ENCODE data around the gene SLC2A10.
A peak's percentile ranks its signal among the peaks of the same experiment; 100 is the strongest.

SLC2A10 gene

DNA sequence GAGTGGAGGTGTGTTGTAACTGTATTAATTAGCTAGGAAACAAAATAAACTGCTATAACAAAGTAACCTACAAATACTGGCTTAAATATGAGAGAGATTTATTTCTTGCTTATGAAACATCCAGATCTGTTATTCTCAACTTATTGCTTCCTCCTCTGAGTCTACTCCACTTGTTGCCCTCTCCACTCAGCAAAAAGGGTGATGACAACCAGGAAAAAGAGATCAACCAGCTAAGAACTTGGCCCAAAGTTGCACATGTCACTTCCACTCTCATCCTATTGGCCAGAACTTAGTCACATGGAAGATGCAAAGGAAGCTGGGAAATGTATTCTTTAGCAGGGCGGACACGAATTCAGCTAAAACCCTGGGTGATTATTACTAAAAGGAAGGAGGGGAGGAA lies 15.0 kb upstream of the SLC2A10 start:
- no peak overlapping the region for H3K4me3 ChIP-seq (ENCODE audit: low read depth, low read length)
- DNase-seq (ENCODE audit: low read depth, low spot score): no peak
- TF ChIP-seq, protein P1, sequence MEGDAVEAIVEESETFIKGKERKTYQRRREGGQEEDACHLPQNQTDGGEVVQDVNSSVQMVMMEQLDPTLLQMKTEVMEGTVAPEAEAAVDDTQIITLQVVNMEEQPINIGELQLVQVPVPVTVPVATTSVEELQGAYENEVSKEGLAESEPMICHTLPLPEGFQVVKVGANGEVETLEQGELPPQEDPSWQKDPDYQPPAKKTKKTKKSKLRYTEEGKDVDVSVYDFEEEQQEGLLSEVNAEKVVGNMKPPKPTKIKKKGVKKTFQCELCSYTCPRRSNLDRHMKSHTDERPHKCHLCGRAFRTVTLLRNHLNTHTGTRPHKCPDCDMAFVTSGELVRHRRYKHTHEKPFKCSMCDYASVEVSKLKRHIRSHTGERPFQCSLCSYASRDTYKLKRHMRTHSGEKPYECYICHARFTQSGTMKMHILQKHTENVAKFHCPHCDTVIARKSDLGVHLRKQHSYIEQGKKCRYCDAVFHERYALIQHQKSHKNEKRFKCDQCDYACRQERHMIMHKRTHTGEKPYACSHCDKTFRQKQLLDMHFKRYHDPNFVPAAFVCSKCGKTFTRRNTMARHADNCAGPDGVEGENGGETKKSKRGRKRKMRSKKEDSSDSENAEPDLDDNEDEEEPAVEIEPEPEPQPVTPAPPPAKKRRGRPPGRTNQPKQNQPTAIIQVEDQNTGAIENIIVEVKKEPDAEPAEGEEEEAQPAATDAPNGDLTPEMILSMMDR (IDR thresholded peaks at IDR 0.05; ENCODE audit: insufficient read depth, low read length, missing control alignments): no peak
- POLR2A ChIA-PET: no interaction called here
- CTCF ChIA-PET: interaction anchor here (0.8 to 1.5 kb wide), 3 partner anchors 9 to 14 kb away, joined by 3 to 6 read pairs (median 4); no protein-coding TSS in a partner anchor

DNA sequence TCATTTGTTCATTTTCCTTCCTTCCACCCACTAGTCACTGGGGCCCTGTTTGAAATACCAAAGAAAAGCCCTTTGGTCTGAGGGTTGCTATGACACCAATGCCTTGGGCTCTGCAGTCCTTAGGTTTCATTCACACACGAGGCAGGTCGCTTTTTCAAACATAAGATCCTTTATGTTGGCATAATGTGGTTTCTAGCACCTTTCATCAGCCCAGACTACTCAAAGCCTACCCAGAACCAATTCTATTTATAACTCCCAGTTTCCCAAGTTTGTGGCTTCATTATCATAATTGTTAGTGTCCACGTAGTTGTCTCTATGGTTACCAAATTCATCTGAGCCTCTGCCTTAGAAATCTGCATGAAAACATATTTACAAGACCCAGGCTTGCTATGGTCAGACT lies 13.6 kb upstream of the SLC2A10 start:
- DNase-seq (ENCODE audit: low read depth, low spot score): no peak
- ChIA-PET CTCF (no interaction called here), POLR2A (no interaction called here)
- H3K4me3 ChIP-seq (ENCODE audit: low read depth, low read length): no peak overlapping the region
- TF ChIP-seq, protein P1 (IDR thresholded peaks at IDR 0.05; ENCODE audit: insufficient read depth, low read length, missing control alignments): no peak

DNA sequence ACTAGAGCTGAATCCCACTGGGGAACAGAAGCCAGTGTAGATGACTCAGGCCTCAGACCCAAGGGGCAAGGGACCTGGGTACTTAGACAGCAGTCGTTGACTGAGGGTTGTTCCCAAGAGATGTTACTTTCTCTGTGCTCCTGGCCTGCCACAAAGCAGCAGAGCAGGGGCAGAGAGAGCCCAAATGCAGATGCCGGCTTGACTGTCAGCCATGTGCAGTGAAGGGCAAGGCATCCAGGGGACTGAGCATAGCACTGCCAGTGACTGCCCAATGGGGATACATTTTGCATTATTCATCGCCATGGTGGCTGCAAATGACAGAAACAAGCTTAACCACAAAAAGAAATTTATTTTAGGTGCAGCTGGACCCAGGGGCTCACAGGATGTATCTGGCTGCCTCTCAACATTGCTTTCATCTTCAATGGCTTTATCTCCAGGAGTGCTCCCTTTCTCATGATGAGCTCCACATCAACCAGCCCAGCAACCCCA lies 12.6 kb upstream of the SLC2A10 start:
- POLR2A ChIA-PET: no interaction called here

DNA sequence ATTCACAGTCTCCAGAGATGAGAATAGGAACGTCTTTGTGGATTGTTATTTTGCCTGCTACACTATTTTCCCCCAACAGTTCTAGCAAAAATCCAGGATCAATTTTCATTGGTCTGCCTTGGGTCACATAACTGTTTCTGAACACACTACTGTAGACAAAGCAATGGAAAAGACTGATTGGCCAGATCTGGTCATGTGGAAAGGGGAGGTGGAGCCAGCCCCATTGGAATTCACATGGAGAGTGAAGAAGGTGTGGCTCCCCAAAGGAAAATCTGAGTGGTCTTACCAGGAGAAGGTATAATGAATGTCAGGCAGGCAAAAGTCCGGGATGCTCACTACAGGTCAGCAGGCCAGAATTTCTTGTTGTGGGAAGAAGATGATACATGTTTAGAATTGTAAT lies 10.7 kb upstream of the SLC2A10 start:
- ChIA-PET CTCF (interaction anchor here (0.9 to 2.8 kb wide), 3 partner anchors 10 to 12 kb away, joined by 3 to 21 read pairs (median 10); partner anchors contain the start of gene TP53RK), POLR2A (no interaction called here)
- TF ChIP-seq, protein P1 (IDR thresholded peaks at IDR 0.05; ENCODE audit: insufficient read depth, low read length, missing control alignments): no peak
- H3K4me3 ChIP-seq (ENCODE audit: low read depth, low read length): no peak overlapping the region
- DNase-seq (ENCODE audit: low read depth, low spot score): no peak

More for the DNA sequence above, 12.6 kb upstream of the SLC2A10 start:
- no peak overlapping the region for H3K4me3 ChIP-seq (ENCODE audit: low read depth, low read length)
- TF ChIP-seq, protein P1 (IDR thresholded peaks at IDR 0.05; ENCODE audit: insufficient read depth, low read length, missing control alignments): no peak
- CTCF ChIA-PET: interaction anchor here (0.7 to 1.1 kb wide), 2 partner anchors 8 to 10 kb away, joined by 3 to 5 read pairs; no protein-coding TSS in a partner anchor
- no peak for DNase-seq (ENCODE audit: low read depth, low spot score)

DNA sequence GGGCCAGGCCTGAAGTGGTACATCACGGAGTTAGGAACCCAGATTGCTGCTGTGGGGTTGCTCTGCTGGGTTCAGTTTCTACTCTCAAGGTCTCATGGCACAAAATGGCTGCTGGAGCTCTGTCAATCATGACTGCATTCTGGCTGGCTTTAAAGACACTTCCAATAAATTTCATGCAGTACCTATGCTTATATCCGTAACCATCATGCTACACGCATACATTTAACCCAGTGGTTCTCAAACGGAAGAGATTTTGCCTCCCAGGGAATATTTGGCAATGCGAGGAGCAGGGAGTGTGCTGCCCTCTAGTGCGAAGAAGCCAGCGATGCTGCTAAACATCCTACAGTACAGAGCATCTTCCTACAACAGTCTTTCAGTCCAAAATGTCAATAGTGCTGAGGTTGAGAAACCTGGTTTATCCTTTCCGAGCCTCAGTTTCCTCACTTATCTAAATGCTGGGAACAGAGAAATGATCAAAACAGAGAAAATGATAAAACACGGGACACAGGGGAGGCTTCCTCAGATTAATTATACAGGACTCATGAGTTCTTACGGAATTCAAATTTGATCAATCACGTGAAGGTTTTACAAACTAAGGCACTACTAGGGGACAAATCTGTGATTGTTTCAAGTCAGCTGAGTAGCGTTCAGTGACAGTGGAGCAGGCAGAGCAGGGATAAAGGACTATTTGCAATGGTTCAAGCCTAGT lies 9.6 kb upstream of the SLC2A10 start:
- no peak overlapping the region for H3K4me3 ChIP-seq (ENCODE audit: low read depth, low read length)
- TF ChIP-seq, protein P1 (IDR thresholded peaks at IDR 0.05; ENCODE audit: insufficient read depth, low read length, missing control alignments): peak; percentile 73
- ChIA-PET POLR2A (no interaction called here), CTCF (interaction anchor here (0.9 to 2.8 kb wide), 4 partner anchors 8 to 13 kb away, joined by 3 to 21 read pairs (median 9); partner anchors contain the start of gene TP53RK)
- DNase-seq (ENCODE audit: low read depth, low spot score): no peak

DNA sequence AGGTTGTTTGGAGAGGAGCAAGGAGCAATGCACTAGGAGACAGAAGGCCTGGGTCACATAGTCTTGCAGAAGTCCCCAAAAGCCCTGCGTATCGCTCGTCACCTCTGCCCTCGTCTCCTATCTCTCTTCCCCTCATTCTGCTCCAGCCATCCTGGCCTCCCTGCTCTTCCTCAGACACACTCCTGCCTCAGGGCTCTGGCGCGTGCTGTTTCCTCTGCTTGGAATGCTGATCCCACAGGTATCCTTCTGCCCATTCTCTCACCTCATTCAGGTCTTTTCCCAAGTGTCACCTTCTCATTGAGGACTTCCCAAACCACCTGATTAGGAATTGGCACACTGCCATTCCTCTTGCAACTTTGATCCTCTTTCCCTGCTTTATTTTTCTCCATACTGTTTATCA lies 9.0 kb upstream of the SLC2A10 start:
- H3K4me3 ChIP-seq (ENCODE audit: low read depth, low read length): no peak overlapping the region
- TF ChIP-seq, protein P1 (IDR thresholded peaks at IDR 0.05; ENCODE audit: insufficient read depth, low read length, missing control alignments): no peak
- CTCF ChIA-PET: interaction anchor here (1.0 to 2.8 kb wide), 4 partner anchors 8 to 12 kb away, joined by 3 to 21 read pairs (median 9); partner anchors contain the start of gene TP53RK
- POLR2A ChIA-PET: no interaction called here
- DNase-seq (ENCODE audit: low read depth, low spot score): no peak

All from AG04449 (cell line).